NCI-H69 (cell line): ENCODE results near the gene IFI44.

Experiments
- DNase-seq: peaks from one replicate; lab custom pipeline; 2025; lab: John Stamatoyannopoulos, UW

Gene IFI44

GRCh38 chr1:78712467-78713051 lies 62.9 kb downstream of the IFI44 start:
- DNase-seq: no peak

GRCh38 chr1:78713297-78713696 lies 63.7 kb downstream of the IFI44 start:
- DNase-seq: no peak
